Ascending aorta (tissue), 2 donors: ENCODE measurements around the gene CYP2A13. TPM values are rescaled to one million over a fixed set of nuclear protein-coding genes. Genes with fewer than 3 reads are reported as not detected.

ENCODE experiments used
- DNase-seq, 2 donors: peaks; one replicate each; pipeline ENCODE4 v3.0.0-alpha.2; 2019; ENCODE audit warnings: low spot score in 2 of 2
- H3K27ac ChIP-seq, 2 donors: fragments of 200-600 bp; sonication (generic); one replicate each; pipeline ENCODE4 v1.5.1; 2016 to 2017; ENCODE audit warnings: mild to moderate bottlenecking in 1 of 2
- H3K27me3 ChIP-seq: fragments of 200-600 bp; sonication (generic); one replicate; pipeline ENCODE4 v1.5.1; 2017
- H3K36me3 ChIP-seq, 2 donors: fragments of 200-600 bp; sonication (generic); one replicate each; pipeline ENCODE4 v1.5.1; 2016
- H3K4me1 ChIP-seq, 2 donors: fragments of 200-600 bp; sonication (generic); one replicate each; pipeline ENCODE4 v1.5.1; 2016 to 2017; ENCODE audit warnings: mild to moderate bottlenecking in 1 of 2
- H3K4me3 ChIP-seq, 2 donors: fragments of 200-600 bp; sonication (generic); one replicate each; pipeline ENCODE4 v1.5.1; 2016 to 2017; ENCODE audit warnings: mild to moderate bottlenecking in 1 of 2
- H3K9me3 ChIP-seq, 2 donors: fragments of 200-600 bp; sonication (generic); one replicate each; pipeline ENCODE4 v1.5.1; 2016
- CTCF ChIP-seq, 3 experiments: fragments of 200-600 bp in 2 of 3; fragments of 450-650 bp in 1 of 3; sonication (generic) in 2 of 3; IDR thresholded peaks; one replicate each; pipeline ENCODE4 v1.5.1; 2016 to 2019; ENCODE audit warnings: antibody characterized with exemption in 3 of 3, mild to moderate bottlenecking in 1 of 3, moderate library complexity in 1 of 3
- intact Hi-C: fragments of 100-400 bp; cut with DNase I; formaldehyde crosslinking; loops from one replicate; pipeline ENCODE4 v1.15.1; 2023
- total RNA-seq: library from RNA; depleted of rRNA; stranded (reverse); fragments of >200 nt; gene quantifications from one replicate; pipeline ENCODE4 v1.1.0, GENCODE V29; 2016

Gene CYP2A13
- total RNA-seq, 1 donor from 2014 or later: not detected

- Histone ChIP-seq H3K4me1 (no peaks in the 10 kb centered on the region), H3K27ac (no peak overlapping the region), H3K36me3 (no peaks in the 10 kb centered on the region), H3K4me3 (no peak overlapping the region), H3K27me3 (no peaks in the 10 kb centered on the region), H3K9me3 (peaks cover 0 to 7% of the 10 kb centered on the region in 2 donors)
- intact Hi-C loops: no loop called here
- TF ChIP-seq CTCF (IDR thresholded peaks at IDR 0.05): no peak
- no peak for DNase-seq
These were observed 12.0 kb upstream of the CYP2A13 start for GRCh38 chr19:41076286-41076685.

GRCh38 chr19:41083516-41083915 is 4.7 kb upstream of the CYP2A13 start:
- intact Hi-C loops: no loop called here
- Histone ChIP-seq H3K27ac (no peak overlapping the region), H3K27me3 (no peaks in the 10 kb centered on the region), H3K9me3 (peaks cover 0 to 7% of the 10 kb centered on the region in 2 donors), H3K4me1 (no peaks in the 10 kb centered on the region), H3K36me3 (no peaks in the 10 kb centered on the region), H3K4me3 (no peak overlapping the region)
- TF ChIP-seq CTCF (IDR thresholded peaks at IDR 0.05): no peak
- DNase-seq: no peak

- TF ChIP-seq CTCF (IDR thresholded peaks at IDR 0.05): no peak
- Histone ChIP-seq H3K4me3 (no peak overlapping the region), H3K27ac (no peak overlapping the region), H3K27me3 (no peaks in the 10 kb centered on the region), H3K36me3 (no peaks in the 10 kb centered on the region), H3K9me3 (peaks cover 0 to 2% of the 10 kb centered on the region in 2 donors), H3K4me1 (no peaks in the 10 kb centered on the region)
- intact Hi-C loops: no loop called here
- no peak for DNase-seq
These were observed 2.4 kb upstream of the CYP2A13 start for GRCh38 chr19:41085748-41086415.

- TF ChIP-seq CTCF (IDR thresholded peaks at IDR 0.05): no peak
- DNase-seq: no peak
- no peak overlapping the region for H3K4me3 ChIP-seq
- no peaks in the 10 kb centered on the region for H3K27me3 ChIP-seq
- no peak overlapping the region for H3K27ac ChIP-seq
- intact Hi-C loops: no loop called here
- H3K9me3 ChIP-seq: no peaks in the 10 kb centered on the region
- H3K36me3 ChIP-seq: no peaks in the 10 kb centered on the region
- no peaks in the 10 kb centered on the region for H3K4me1 ChIP-seq
These were observed 1.7 kb downstream of the CYP2A13 start for GRCh38 chr19:41089959-41090358.

GRCh38 chr19:41095703-41096102 is 7.5 kb downstream of the CYP2A13 start:
- H3K4me1 ChIP-seq: no peaks in the 10 kb centered on the region
- no peaks in the 10 kb centered on the region for H3K36me3 ChIP-seq
- intact Hi-C loops: no loop called here
- no peak for DNase-seq
- no peaks in the 10 kb centered on the region for H3K27me3 ChIP-seq
- no peak overlapping the region for H3K4me3 ChIP-seq
- no peak overlapping the region for H3K27ac ChIP-seq
- no peaks in the 10 kb centered on the region for H3K9me3 ChIP-seq
- TF ChIP-seq CTCF (IDR thresholded peaks at IDR 0.05): no peak

- intact Hi-C loops: no loop called here
These were observed 8.1 kb downstream of the CYP2A13 start for GRCh38 chr19:41096353-41096752.

More at GRCh38 chr19:41096353-41096752, 8.1 kb downstream of the CYP2A13 start:
- no peak for DNase-seq
- H3K4me1 ChIP-seq: no peaks in the 10 kb centered on the region
- no peak overlapping the region for H3K4me3 ChIP-seq
- H3K36me3 ChIP-seq: no peaks in the 10 kb centered on the region
- no peak for TF ChIP-seq CTCF (IDR thresholded peaks at IDR 0.05)
- H3K27ac ChIP-seq: no peak overlapping the region
- H3K9me3 ChIP-seq: no peaks in the 10 kb centered on the region
- H3K27me3 ChIP-seq: no peaks in the 10 kb centered on the region
